Right forelimb (tissue), 1 donor: ENCODE data around the gene MAPK9.

Experiments used
- DNase-seq: peaks from one replicate; pipeline ENCODE4 v3.0.0-alpha.2; 2018

The MAPK9 gene

GRCh38 chr5:180291234-180291940 is 496 bp downstream of the MAPK9 start:
- no peak for DNase-seq

- DNase-seq = no peak
Measured at GRCh38 chr5:180290568-180291233, 1.2 kb downstream of the MAPK9 start.

- no peak for DNase-seq
Measured at GRCh38 chr5:180289966-180290365, 1.9 kb downstream of the MAPK9 start.

- no peak for DNase-seq
Measured at GRCh38 chr5:180289433-180289832, 2.5 kb downstream of the MAPK9 start.

GRCh38 chr5:180287868-180288267 is 4.0 kb downstream of the MAPK9 start:
- DNase-seq = no peak

- DNase-seq = no peak
Measured at GRCh38 chr5:180287404-180287803, 4.5 kb downstream of the MAPK9 start.

- no peak for DNase-seq
Measured at GRCh38 chr5:180284149-180284548, 7.7 kb downstream of the MAPK9 start.

- DNase-seq = no peak
Measured at GRCh38 chr5:180283026-180283615, 8.8 kb downstream of the MAPK9 start.

GRCh38 chr5:180282281-180282680 is 9.6 kb downstream of the MAPK9 start:
- no peak for DNase-seq

- no peak for DNase-seq
Measured at GRCh38 chr5:180281706-180282105, 10.2 kb downstream of the MAPK9 start.

- DNase-seq = no peak
Measured at GRCh38 chr5:180274695-180275094, 17.2 kb downstream of the MAPK9 start.

GRCh38 chr5:180271221-180271620 is 20.7 kb downstream of the MAPK9 start:
- DNase-seq = no peak

GRCh38 chr5:180259260-180259611 is 32.6 kb downstream of the MAPK9 start:
- DNase-seq = no peak

GRCh38 chr5:180253036-180253824 is 38.7 kb downstream of the MAPK9 start:
- no peak for DNase-seq

- DNase-seq = no peak
Measured at GRCh38 chr5:180251887-180252286, 40.0 kb downstream of the MAPK9 start.

GRCh38 chr5:180251141-180251540 is 40.7 kb downstream of the MAPK9 start:
- DNase-seq = no peak

- no peak for DNase-seq
Measured at GRCh38 chr5:180250329-180250728, 41.6 kb downstream of the MAPK9 start.

- no peak for DNase-seq
Measured at GRCh38 chr5:180241600-180241999, 50.3 kb downstream of the MAPK9 start.

GRCh38 chr5:180238631-180239030 is 53.3 kb downstream of the MAPK9 start:
- DNase-seq = no peak

- no peak for DNase-seq
Measured at GRCh38 chr5:180235846-180236245, 56.0 kb downstream of the MAPK9 start.

- DNase-seq = no peak
Measured at GRCh38 chr5:180235077-180235476, 56.8 kb downstream of the MAPK9 start.

GRCh38 chr5:180234271-180234670 is 57.6 kb downstream of the MAPK9 start:
- no peak for DNase-seq

- DNase-seq = no peak
Measured at GRCh38 chr5:180233729-180234128, 58.2 kb downstream of the MAPK9 start.

GRCh38 chr5:180230017-180230416 is 61.9 kb downstream of the MAPK9 start:
- no peak for DNase-seq
